KMS-11 (cell line): Measurements from ENCODE around the gene RIC8B.

ENCODE experiments used
- H2AFZ ChIP-seq: fragments of 200-600 bp; sonication (generic); 2 replicates; pipeline ENCODE4 v1.6.1; 2016; ENCODE audit warnings: antibody characterized with exemption, mixed run types, low read depth
- H3K27ac ChIP-seq: fragments of 200-600 bp; sonication (generic); 2 replicates; pipeline ENCODE4 v1.6.1; 2016; ENCODE audit warnings: mild to moderate bottlenecking, mixed run types
- H3K27me3 ChIP-seq: fragments of 200-600 bp; sonication (generic); 2 replicates; pipeline ENCODE4 v1.6.1; 2017; ENCODE audit warnings: mild to moderate bottlenecking, low read depth, mixed run types, moderate library complexity; ENCODE audit not compliant: insufficient read depth
- H3K36me3 ChIP-seq: fragments of 200-600 bp; sonication (generic); 2 replicates; pipeline ENCODE4 v1.6.1; 2017; ENCODE audit warnings: mild to moderate bottlenecking, mixed run types; ENCODE audit not compliant: insufficient read depth
- H3K4me1 ChIP-seq: fragments of 200-600 bp; sonication (generic); 2 replicates; pipeline ENCODE4 v1.6.1; 2016; ENCODE audit warnings: mild to moderate bottlenecking, low read depth, mixed run types; ENCODE audit not compliant: poor library complexity, severe bottlenecking
- H3K4me2 ChIP-seq: fragments of 200-600 bp; sonication (generic); 2 replicates; pipeline ENCODE4 v1.7.0; 2016; ENCODE audit warnings: mild to moderate bottlenecking, mixed run types
- H3K4me3 ChIP-seq: fragments of 200-600 bp; sonication (generic); IDR thresholded peaks from 2 replicates; pipeline ENCODE4 v1.6.1; 2017; ENCODE audit warnings: low read depth, low read length, mixed read lengths; ENCODE audit not compliant: insufficient read depth
- H3K79me2 ChIP-seq: fragments of 200-600 bp; sonication (generic); 2 replicates; pipeline ENCODE4 v1.6.1; 2016; ENCODE audit warnings: low read depth, mixed run types; ENCODE audit not compliant: insufficient read depth
- H3K9ac ChIP-seq: fragments of 200-600 bp; sonication (generic); 2 replicates; pipeline ENCODE4 v1.6.1; 2016; ENCODE audit warnings: mild to moderate bottlenecking, mixed run types
- H4K20me1 ChIP-seq: fragments of 200-600 bp; sonication (generic); 2 replicates; pipeline ENCODE4 v1.6.1; 2016; ENCODE audit warnings: mild to moderate bottlenecking, mixed run types; ENCODE audit not compliant: insufficient read depth
- TF ChIP-seq, protein P1 (sequence below): fragments of 200-600 bp; sonication (generic); conservative IDR thresholded peaks from 2 replicates; pipeline ENCODE4 v1.6.1; 2017; ENCODE audit warnings: low read depth, mild to moderate bottlenecking, antibody characterized with exemption, low read length, moderate library complexity, mixed read lengths

The RIC8B gene

DNA sequence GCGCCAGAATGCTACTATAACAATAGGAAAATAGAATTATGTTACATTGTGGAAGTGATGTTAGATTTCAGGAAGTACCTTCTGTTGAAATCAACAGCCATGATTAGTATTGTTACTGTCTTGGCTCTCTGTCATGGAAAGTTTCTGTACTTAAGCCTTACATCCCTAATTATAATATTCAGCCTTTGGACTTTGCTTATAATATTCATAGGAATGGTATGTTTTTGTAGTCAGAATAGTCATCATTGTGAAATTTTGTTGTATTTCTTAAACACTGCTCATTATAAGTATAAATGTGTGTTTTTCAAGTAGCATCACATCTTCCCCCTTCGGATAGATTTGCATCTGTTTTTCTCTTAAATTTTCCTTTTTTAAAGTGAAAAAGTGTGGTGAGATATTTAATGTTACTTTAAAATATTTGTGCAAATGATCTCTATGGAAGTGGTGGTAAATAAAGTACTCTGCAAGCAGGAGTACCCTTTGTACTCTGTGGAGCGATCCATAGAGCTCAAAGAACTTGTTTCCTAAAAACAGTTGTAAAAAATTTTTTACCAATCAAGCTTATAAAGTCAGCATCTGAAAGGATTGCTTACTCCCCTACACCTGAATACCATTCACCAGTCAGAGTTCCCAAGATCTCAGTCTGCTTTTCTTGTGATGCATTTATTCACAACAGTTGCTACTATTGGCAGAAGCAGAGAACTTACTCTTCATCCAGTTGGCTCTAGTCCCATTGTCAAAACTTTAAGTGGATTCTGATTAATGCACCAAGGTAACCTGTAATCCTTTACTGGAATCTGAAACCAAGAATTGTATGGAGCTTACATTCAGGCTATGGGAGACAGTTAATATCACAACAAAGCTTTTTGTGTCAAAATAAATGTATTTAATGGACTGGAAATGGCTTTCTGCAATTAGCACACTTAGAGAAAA is 87.8 kb downstream of the RIC8B start:
- Histone ChIP-seq H3K36me3 (no peaks in the 10 kb centered on the region), H3K4me2 (no peak overlapping the region), H2AFZ (no peak overlapping the region)

GRCh38 chr12:106863189-106863588 is 88.7 kb downstream of the RIC8B start:
- H3K4me2 ChIP-seq: no peak overlapping the region
- H3K36me3 ChIP-seq: no peaks in the 10 kb centered on the region
- H3K27ac ChIP-seq: no peak overlapping the region
- no peak overlapping the region for H3K4me3 ChIP-seq
- H2AFZ ChIP-seq: no peak overlapping the region
- H3K27me3 ChIP-seq: no peaks in the 10 kb centered on the region
- H4K20me1 ChIP-seq: no peaks in the 10 kb centered on the region
- H3K79me2 ChIP-seq: no peaks in the 10 kb centered on the region
- TF ChIP-seq, protein P1, sequence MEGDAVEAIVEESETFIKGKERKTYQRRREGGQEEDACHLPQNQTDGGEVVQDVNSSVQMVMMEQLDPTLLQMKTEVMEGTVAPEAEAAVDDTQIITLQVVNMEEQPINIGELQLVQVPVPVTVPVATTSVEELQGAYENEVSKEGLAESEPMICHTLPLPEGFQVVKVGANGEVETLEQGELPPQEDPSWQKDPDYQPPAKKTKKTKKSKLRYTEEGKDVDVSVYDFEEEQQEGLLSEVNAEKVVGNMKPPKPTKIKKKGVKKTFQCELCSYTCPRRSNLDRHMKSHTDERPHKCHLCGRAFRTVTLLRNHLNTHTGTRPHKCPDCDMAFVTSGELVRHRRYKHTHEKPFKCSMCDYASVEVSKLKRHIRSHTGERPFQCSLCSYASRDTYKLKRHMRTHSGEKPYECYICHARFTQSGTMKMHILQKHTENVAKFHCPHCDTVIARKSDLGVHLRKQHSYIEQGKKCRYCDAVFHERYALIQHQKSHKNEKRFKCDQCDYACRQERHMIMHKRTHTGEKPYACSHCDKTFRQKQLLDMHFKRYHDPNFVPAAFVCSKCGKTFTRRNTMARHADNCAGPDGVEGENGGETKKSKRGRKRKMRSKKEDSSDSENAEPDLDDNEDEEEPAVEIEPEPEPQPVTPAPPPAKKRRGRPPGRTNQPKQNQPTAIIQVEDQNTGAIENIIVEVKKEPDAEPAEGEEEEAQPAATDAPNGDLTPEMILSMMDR: no peak
- no peaks in the 10 kb centered on the region for H3K4me1 ChIP-seq
- H3K9ac ChIP-seq: no peak overlapping the region

More for the DNA sequence above, 87.8 kb downstream of the RIC8B start:
- no peaks in the 10 kb centered on the region for H4K20me1 ChIP-seq
- no peak overlapping the region for H3K9ac ChIP-seq
- H3K79me2 ChIP-seq: no peaks in the 10 kb centered on the region
- H3K27ac ChIP-seq: no peak overlapping the region
- no peaks in the 10 kb centered on the region for H3K4me1 ChIP-seq
- H3K27me3 ChIP-seq: no peaks in the 10 kb centered on the region
- TF ChIP-seq, protein P1: no peak
- no peak overlapping the region for H3K4me3 ChIP-seq

- no peak overlapping the region for H3K9ac ChIP-seq
- no peak overlapping the region for H2AFZ ChIP-seq
- no peaks in the 10 kb centered on the region for H3K4me1 ChIP-seq
- H3K27ac ChIP-seq: no peak overlapping the region
- no peaks in the 10 kb centered on the region for H3K36me3 ChIP-seq
- no peak overlapping the region for H3K4me3 ChIP-seq
- H3K27me3 ChIP-seq: no peaks in the 10 kb centered on the region
- no peaks in the 10 kb centered on the region for H3K79me2 ChIP-seq
- no peaks in the 10 kb centered on the region for H4K20me1 ChIP-seq
- TF ChIP-seq, protein P1: no peak
- no peak overlapping the region for H3K4me2 ChIP-seq
Observed at GRCh38 chr12:106865683-106866082, 91.2 kb downstream of the RIC8B start.

- H3K27ac ChIP-seq: no peak overlapping the region
- no peaks in the 10 kb centered on the region for H3K27me3 ChIP-seq
- TF ChIP-seq, protein P1: no peak
- no peaks in the 10 kb centered on the region for H3K36me3 ChIP-seq
- no peaks in the 10 kb centered on the region for H3K4me1 ChIP-seq
- no peaks in the 10 kb centered on the region for H4K20me1 ChIP-seq
- H3K79me2 ChIP-seq: no peaks in the 10 kb centered on the region
- no peak overlapping the region for H3K4me3 ChIP-seq
- H3K4me2 ChIP-seq: no peak overlapping the region
- no peak overlapping the region for H2AFZ ChIP-seq
- no peak overlapping the region for H3K9ac ChIP-seq
Observed at GRCh38 chr12:106866426-106867080, 92.1 kb downstream of the RIC8B start.
